Mesenchymal stem cell (in vitro differentiated cells and primary cell): ENCODE data around the gene CAMSAP2.
A peak's percentile ranks its signal among the peaks of the same experiment; 100 is the strongest.

Experiments
- DNase-seq: peaks from one replicate; pipeline ENCODE4 v3.0.0-alpha.2; 2013
- H2AFZ ChIP-seq: one replicate; pipeline ENCODE4 v1.6.1; 2013; ENCODE audit warnings: low read depth, mild to moderate bottlenecking, control low read depth, inconsistent platforms, low read length, moderate library complexity
- H2AK5ac ChIP-seq: 2 replicates; pipeline ENCODE4 v1.6.1; 2013; ENCODE audit warnings: low read length, moderate library complexity, mild to moderate bottlenecking, inconsistent platforms; ENCODE audit not compliant: severe bottlenecking
- H2BK120ac ChIP-seq: one replicate; pipeline ENCODE4 v1.6.1; 2013; ENCODE audit warnings: low read depth, mild to moderate bottlenecking, inconsistent platforms, low read length, moderate library complexity
- H2BK12ac ChIP-seq, 2 experiments: one replicate each; pipeline ENCODE4 v1.6.1; 2013; ENCODE audit warnings: inconsistent platforms in 2 of 2, low read length in 2 of 2, mild to moderate bottlenecking in 2 of 2, moderate library complexity in 2 of 2, control low read depth in 1 of 2
- H2BK15ac ChIP-seq: one replicate; pipeline ENCODE4 v1.6.1; 2013; ENCODE audit warnings: mild to moderate bottlenecking, low read depth, inconsistent platforms; ENCODE audit not compliant: poor library complexity, severe bottlenecking
- H2BK5ac ChIP-seq: 2 replicates; pipeline ENCODE4 v1.6.1; 2013; ENCODE audit warnings: low read depth, mild to moderate bottlenecking, low read length, control low read depth, inconsistent platforms; ENCODE audit not compliant: poor library complexity, severe bottlenecking
- H3K14ac ChIP-seq, 2 experiments: one replicate each; pipeline ENCODE4 v1.6.1; 2013; ENCODE audit warnings: inconsistent platforms in 2 of 2, low read length in 2 of 2, control low read depth in 1 of 2, mild to moderate bottlenecking in 1 of 2, moderate library complexity in 1 of 2
- H3K18ac ChIP-seq, 2 experiments: one replicate each; pipeline ENCODE4 v1.6.1; 2013; ENCODE audit warnings: inconsistent platforms in 2 of 2, low read length in 2 of 2, control low read depth in 1 of 2, low read depth in 1 of 2, mild to moderate bottlenecking in 1 of 2
- H3K23ac ChIP-seq, 2 experiments: one replicate each; pipeline ENCODE4 v1.6.1; 2013; ENCODE audit warnings: inconsistent platforms in 2 of 2, low read length in 2 of 2, mild to moderate bottlenecking in 2 of 2, moderate library complexity in 2 of 2, control low read depth in 1 of 2
- H3K27ac ChIP-seq: 2 replicates; pipeline ENCODE4 v1.5.1; 2013; ENCODE audit warnings: mild to moderate bottlenecking, moderate library complexity, low read length, control low read depth, inconsistent platforms; ENCODE audit not compliant: poor library complexity, severe bottlenecking
- H3K27me3 ChIP-seq, 2 experiments: 2 replicates each; pipeline versions ENCODE4 v1.6.1 to v1.7.0; 2013; ENCODE audit warnings: low read length in 2 of 2, mild to moderate bottlenecking in 2 of 2, moderate library complexity in 2 of 2, control low read depth in 1 of 2, inconsistent platforms in 1 of 2; ENCODE audit not compliant: control insufficient read depth in 1 of 2, insufficient read depth in 1 of 2
- H3K36me3 ChIP-seq, 2 experiments: 2 replicates each; pipeline versions ENCODE4 v1.6.1 to v1.7.0; 2013; ENCODE audit warnings: low read length in 2 of 2, control low read depth in 1 of 2, inconsistent platforms in 1 of 2, low read depth in 1 of 2, mild to moderate bottlenecking in 1 of 2; ENCODE audit not compliant: insufficient read depth in 2 of 2, control insufficient read depth in 1 of 2
- H3K4ac ChIP-seq, 2 experiments: one replicate each; pipeline ENCODE4 v1.6.1; 2013; ENCODE audit warnings: inconsistent platforms in 2 of 2, low read length in 2 of 2, mild to moderate bottlenecking in 2 of 2, moderate library complexity in 2 of 2, control low read depth in 1 of 2, low read depth in 1 of 2
- H3K4me1 ChIP-seq: 2 replicates; pipeline ENCODE4 v1.6.1; 2013; ENCODE audit warnings: low read depth, low read length, control low read depth; ENCODE audit not compliant: control insufficient read depth, insufficient read depth
- H3K4me2 ChIP-seq: 2 replicates; pipeline ENCODE4 v1.6.1; 2013; ENCODE audit warnings: low read length, mild to moderate bottlenecking, inconsistent platforms; ENCODE audit not compliant: poor library complexity, severe bottlenecking
- H3K4me3 ChIP-seq, 2 experiments: 2 replicates each; pipeline versions ENCODE4 v1.5.1 to v1.7.0; 2013; ENCODE audit warnings: low read length in 2 of 2, mild to moderate bottlenecking in 2 of 2, control low read depth in 1 of 2, low read depth in 1 of 2; ENCODE audit not compliant: insufficient read depth in 1 of 2
- H3K79me1 ChIP-seq: replicated peaks from 2 replicates; pipeline ENCODE4 v1.6.1; 2013; ENCODE audit warnings: mild to moderate bottlenecking, control low read depth, low read length, inconsistent platforms; ENCODE audit not compliant: poor library complexity, severe bottlenecking
- H3K9ac ChIP-seq: 2 replicates; pipeline ENCODE4 v1.7.0; 2013; ENCODE audit warnings: mild to moderate bottlenecking, low read length, moderate library complexity
- H3K9me3 ChIP-seq: 2 replicates; pipeline ENCODE4 v1.7.0; 2013; ENCODE audit warnings: mild to moderate bottlenecking, low read length; ENCODE audit not compliant: control insufficient read depth
- H4K8ac ChIP-seq: one replicate; pipeline ENCODE4 v1.6.1; 2013; ENCODE audit warnings: inconsistent platforms, mild to moderate bottlenecking, low read length, moderate library complexity
- H4K91ac ChIP-seq: one replicate; pipeline ENCODE4 v1.6.1; 2013; ENCODE audit warnings: mild to moderate bottlenecking, low read length, inconsistent platforms
- WGBS: methylation state at CpG from one replicate; pipeline ENCODE4 v1.1.7; 2013; ENCODE audit warnings: mixed read lengths; 5-methylcytosine and 5-hydroxymethylcytosine counted together

The CAMSAP2 gene

DNA sequence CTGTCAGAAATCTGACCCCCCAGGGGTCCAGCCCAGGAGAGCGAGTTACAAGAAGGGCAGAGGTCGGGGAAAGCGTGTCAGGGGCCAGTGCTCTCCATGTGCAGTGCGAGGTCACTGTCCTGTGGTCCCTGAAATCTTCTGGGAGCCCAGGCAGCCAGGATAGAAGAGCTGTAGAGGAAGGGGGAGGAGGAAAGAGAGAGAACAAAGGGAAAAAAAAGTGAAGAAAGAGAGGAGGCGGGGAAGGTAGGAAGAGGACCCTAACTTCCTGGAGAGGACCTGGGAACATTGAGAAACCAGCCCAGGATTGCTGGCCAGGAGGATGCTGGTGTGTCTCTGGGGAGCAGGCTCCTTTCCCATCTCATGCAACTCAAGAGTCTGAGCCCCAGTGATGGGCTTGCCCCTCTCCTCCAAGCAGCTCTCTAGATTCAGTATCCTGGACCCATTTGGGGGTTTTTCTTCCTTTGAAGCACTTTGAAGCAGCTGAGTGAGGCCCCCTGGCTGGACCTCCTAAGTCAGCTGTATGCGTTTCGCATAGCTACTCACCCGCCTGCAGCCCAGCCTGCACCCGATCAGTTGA, 149.2 kb downstream of the CAMSAP2 start:
- H2BK5ac ChIP-seq, result no peak overlapping the region
- no peak overlapping the region for H3K14ac ChIP-seq
- no peak overlapping the region for H3K9ac ChIP-seq
- H3K36me3 ChIP-seq, result no peaks in the 10 kb centered on the region
- no peak for DNase-seq
- no peak overlapping the region for H3K4me3 ChIP-seq
- 76% methylated on average over 9 of the region's 9 CpGs for WGBS
- H3K18ac ChIP-seq, result no peak overlapping the region
- no peak overlapping the region for H4K91ac ChIP-seq
- H3K23ac ChIP-seq, result no peak overlapping the region
- peaks cover 24% of the 10 kb centered on the region for H3K4me1 ChIP-seq
- H3K27ac ChIP-seq, result no peak overlapping the region
- H4K8ac ChIP-seq, result no peak overlapping the region
- no peaks in the 10 kb centered on the region for H3K9me3 ChIP-seq
- H2BK12ac ChIP-seq, result no peak overlapping the region
- no peak overlapping the region for H2BK15ac ChIP-seq
- H3K27me3 ChIP-seq, result peaks cover 0 to 65% of the 10 kb centered on the region in 2 experiments
- H3K4me2 ChIP-seq, result no peak overlapping the region
- H2AK5ac ChIP-seq, result peak overlapping the region; percentile 37
- H3K4ac ChIP-seq, result no peak overlapping the region
- H2BK120ac ChIP-seq, result no peak overlapping the region
- H2AFZ ChIP-seq, result no peak overlapping the region
- H3K79me1 ChIP-seq, result peaks cover 2% of the 10 kb centered on the region

DNA sequence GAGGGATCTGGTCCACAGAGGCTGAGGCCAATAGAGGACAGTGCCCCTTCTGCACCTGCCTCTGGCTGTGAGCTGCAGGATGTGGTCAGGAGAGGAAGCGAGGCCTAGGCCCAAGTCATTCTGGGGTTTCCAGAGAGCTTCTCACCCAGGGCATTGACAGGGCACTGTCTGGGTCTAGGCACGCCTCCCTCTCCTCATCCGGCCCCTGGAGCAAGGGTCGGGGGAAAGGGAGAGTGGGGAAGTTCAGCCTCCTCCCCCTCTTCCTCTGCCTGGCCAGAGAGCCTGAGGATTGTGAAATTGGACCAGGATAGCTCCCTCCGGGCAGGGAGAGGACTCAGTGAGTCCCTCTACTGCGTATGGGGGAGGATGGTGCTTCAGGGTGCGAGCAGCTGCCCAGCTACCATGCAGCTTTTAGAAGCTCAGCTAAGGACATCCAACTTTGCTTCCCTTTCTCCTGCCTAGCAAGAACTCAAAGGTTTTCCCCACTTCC, 149.7 kb downstream of the CAMSAP2 start:
- H3K4me1 ChIP-seq, result peaks cover 27% of the 10 kb centered on the region
- H2AK5ac ChIP-seq, result no peak overlapping the region
- H3K18ac ChIP-seq, result no peak overlapping the region
- H2BK120ac ChIP-seq, result no peak overlapping the region
- no peak overlapping the region for H3K4ac ChIP-seq
- H3K4me3 ChIP-seq, result no peak overlapping the region
- peaks cover 0 to 70% of the 10 kb centered on the region in 2 experiments for H3K27me3 ChIP-seq
- H3K36me3 ChIP-seq, result no peaks in the 10 kb centered on the region
- no peak overlapping the region for H2BK12ac ChIP-seq
- no peak overlapping the region for H2BK5ac ChIP-seq
- no peak overlapping the region for H2AFZ ChIP-seq
- H3K9ac ChIP-seq, result no peak overlapping the region
- H3K4me2 ChIP-seq, result no peak overlapping the region
- no peaks in the 10 kb centered on the region for H3K9me3 ChIP-seq
- WGBS, result 46% methylated on average over 6 of the region's 7 CpGs
- H3K14ac ChIP-seq, result peak overlapping the region in 1 of 2 experiments; percentile 6
- H3K27ac ChIP-seq, result no peak overlapping the region
- no peak overlapping the region for H2BK15ac ChIP-seq
- H4K91ac ChIP-seq, result no peak overlapping the region
- H3K23ac ChIP-seq, result no peak overlapping the region
- peaks cover 2% of the 10 kb centered on the region for H3K79me1 ChIP-seq
- no peak for DNase-seq
- H4K8ac ChIP-seq, result no peak overlapping the region

DNA sequence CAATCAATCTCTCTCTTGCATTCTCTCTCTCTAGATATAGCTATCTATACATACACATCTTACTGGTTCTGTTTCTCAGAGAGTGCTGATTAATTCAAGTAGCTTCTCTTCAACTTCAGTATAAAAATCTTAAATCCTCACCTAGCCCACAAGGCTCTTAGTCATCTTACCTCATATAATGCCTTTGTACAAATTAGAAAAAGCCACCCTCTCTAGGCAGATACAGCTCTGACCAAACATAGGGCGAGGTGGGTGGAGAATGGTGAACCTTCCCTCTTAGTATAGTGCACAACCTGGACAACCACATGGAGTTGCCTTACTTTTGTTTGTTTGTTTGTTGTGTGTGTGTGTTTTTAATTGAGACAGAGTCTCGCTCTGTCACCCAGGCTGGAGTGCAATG, 150.9 kb downstream of the CAMSAP2 start:
- Histone ChIP-seq H3K27me3 (peaks cover 0 to 82% of the 10 kb centered on the region in 2 experiments), H3K18ac (no peak overlapping the region), H3K36me3 (no peaks in the 10 kb centered on the region), H3K27ac (no peak overlapping the region), H2BK12ac (no peak overlapping the region), H3K4me2 (no peak overlapping the region), H2AFZ (no peak overlapping the region), H3K9ac (no peak overlapping the region), H3K4me1 (peaks cover 36% of the 10 kb centered on the region), H2BK5ac (no peak overlapping the region), H2BK15ac (no peak overlapping the region), H4K8ac (no peak overlapping the region), H3K9me3 (no peaks in the 10 kb centered on the region), H3K23ac (no peak overlapping the region), H3K4me3 (no peak overlapping the region), H3K4ac (no peak overlapping the region), H3K14ac (no peak overlapping the region), H3K79me1 (peaks cover 4% of the 10 kb centered on the region), H2BK120ac (no peak overlapping the region), H2AK5ac (no peak overlapping the region), H4K91ac (no peak overlapping the region)
- WGBS, result 95% methylated on average over 2 of the region's 2 CpGs
- DNase-seq, result no peak

DNA sequence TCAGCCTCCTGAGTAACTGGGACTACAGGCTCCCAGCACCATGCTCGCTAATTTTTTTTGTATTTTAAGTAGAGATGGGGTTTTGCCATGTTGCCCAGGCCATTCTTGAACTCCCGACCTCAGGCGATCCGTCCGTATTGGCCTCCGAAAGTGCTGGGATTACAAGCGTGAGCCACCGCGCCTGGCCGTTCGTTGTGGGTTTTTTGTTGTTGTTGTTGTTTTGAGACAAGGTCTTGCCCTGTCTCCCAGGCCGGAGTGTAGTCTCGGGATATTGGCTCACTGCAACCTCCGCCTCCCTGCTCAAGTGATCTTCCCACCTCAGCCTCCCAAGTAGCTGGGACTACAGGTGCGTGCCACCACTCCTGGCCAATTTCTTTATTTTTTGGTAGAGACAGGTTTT, 151.3 kb downstream of the CAMSAP2 start:
- Histone ChIP-seq H3K4me3 (no peak overlapping the region), H2AK5ac (no peak overlapping the region), H4K91ac (no peak overlapping the region), H3K79me1 (peaks cover 4% of the 10 kb centered on the region), H2BK15ac (no peak overlapping the region), H2BK5ac (no peak overlapping the region), H3K27me3 (peaks cover 0 to 85% of the 10 kb centered on the region in 2 experiments), H2BK120ac (no peak overlapping the region), H3K4me1 (peaks cover 40% of the 10 kb centered on the region), H2AFZ (no peak overlapping the region), H3K9me3 (no peaks in the 10 kb centered on the region), H4K8ac (no peak overlapping the region), H3K4ac (no peak overlapping the region), H2BK12ac (no peak overlapping the region), H3K14ac (no peak overlapping the region), H3K9ac (no peak overlapping the region), H3K18ac (no peak overlapping the region), H3K27ac (no peak overlapping the region), H3K36me3 (peaks cover 0 to 2% of the 10 kb centered on the region in 2 experiments), H3K4me2 (no peak overlapping the region), H3K23ac (no peak overlapping the region)
- 93% methylated on average over 9 of the region's 15 CpGs for WGBS
- no peak for DNase-seq
